Hepatocyte (in vitro differentiated cells): ENCODE results near the gene XXYLT1. TPM values are rescaled to one million over a fixed set of nuclear protein-coding genes. Genes with fewer than 3 reads are reported as not detected.

Source experiments
- DNase-seq: peaks from one replicate; pipeline ENCODE4 v3.0.0-alpha.2; 2016; ENCODE audit warnings: low spot score
- H2AFZ ChIP-seq: fragments of 200-600 bp; sonication (generic); 2 replicates; pipeline ENCODE4 v1.6.0; 2016; ENCODE audit warnings: antibody characterized with exemption, mild to moderate bottlenecking
- H3K27ac ChIP-seq: fragments of 200-600 bp; sonication (generic); 2 replicates; pipeline ENCODE4 v1.5.1; 2016; ENCODE audit warnings: mild to moderate bottlenecking
- H3K27me3 ChIP-seq: fragments of 200-600 bp; sonication (generic); 2 replicates; pipeline ENCODE4 v1.6.1; 2016
- H3K36me3 ChIP-seq: fragments of 200-600 bp; sonication (generic); replicated peaks from 2 replicates; pipeline ENCODE4 v1.5.1; 2016; ENCODE audit warnings: low read depth; ENCODE audit not compliant: insufficient read depth
- H3K4me1 ChIP-seq: fragments of 200-600 bp; sonication (generic); 2 replicates; pipeline ENCODE4 v1.5.1; 2016; ENCODE audit warnings: mild to moderate bottlenecking, moderate library complexity; ENCODE audit not compliant: insufficient read depth
- H3K4me2 ChIP-seq: fragments of 200-600 bp; sonication (generic); 2 replicates; pipeline ENCODE4 v1.6.0; 2016
- H3K4me3 ChIP-seq: fragments of 200-600 bp; sonication (generic); 2 replicates; pipeline ENCODE4 v1.5.1; 2016; ENCODE audit warnings: mild to moderate bottlenecking
- H3K79me2 ChIP-seq: fragments of 200-600 bp; sonication (generic); 2 replicates; pipeline ENCODE4 v1.6.0; 2017; ENCODE audit warnings: mild to moderate bottlenecking
- H3K9me2 ChIP-seq: fragments of 200-600 bp; sonication (generic); replicated peaks from 2 replicates; pipeline ENCODE4 v1.6.0; 2017; ENCODE audit warnings: mild to moderate bottlenecking; ENCODE audit not compliant: insufficient read depth
- H3K9me3 ChIP-seq: fragments of 200-600 bp; sonication (generic); 2 replicates; pipeline ENCODE4 v1.5.1; 2016; ENCODE audit warnings: low read depth, mild to moderate bottlenecking
- H4K20me1 ChIP-seq: fragments of 200-600 bp; sonication (generic); 2 replicates; pipeline ENCODE4 v1.6.0; 2016; ENCODE audit warnings: mild to moderate bottlenecking; ENCODE audit not compliant: insufficient read depth, poor library complexity, severe bottlenecking
- EZH2 ChIP-seq: fragments of 200-600 bp; sonication (generic); IDR thresholded peaks from 2 replicates; pipeline ENCODE4 v1.6.1; 2016; ENCODE audit warnings: antibody characterized with exemption, mild to moderate bottlenecking, borderline replicate concordance
- EZH2phosphoT487 ChIP-seq: fragments of 200-600 bp; sonication (generic); IDR thresholded peaks from one replicate; pipeline ENCODE4 v1.6.1; 2018; ENCODE audit warnings: antibody characterized with exemption, mild to moderate bottlenecking, low read depth, moderate library complexity; ENCODE audit not compliant: unreplicated experiment, severe bottlenecking
- WGBS: methylation state at CpG from one replicate; pipeline ENCODE4 v1.1.6; 2016; ENCODE audit warnings: low lambda C conversion rate; ENCODE audit errors: missing lambda C conversion rate; 5-methylcytosine and 5-hydroxymethylcytosine counted together
- polyA plus RNA-seq: library from polyadenylated mRNA; unstranded; fragments of >200 nt; fragmentation: Nextera tagmentation; extraction: Ambion mirVana; gene quantifications from 2 replicates; pipeline ENCODE4 v1.2.1, GENCODE V29; 2016
- total RNA-seq: library from RNA; depleted of rRNA; stranded (reverse); fragments of >200 nt; gene quantifications from 2 replicates; pipeline ENCODE4 v1.2.3, GENCODE V29; 2014
- TF ChIP-seq, protein P1 (sequence below): fragments of 200-600 bp; sonication (generic); IDR thresholded peaks from 2 replicates; pipeline ENCODE4 v1.5.1; 2016; ENCODE audit warnings: antibody characterized with exemption, mild to moderate bottlenecking; ENCODE audit not compliant: poor library complexity

The XXYLT1 gene
- total and polyA plus RNA-seq, 2 experiments from 2014 or later, result 20.9 to 25.6 TPM

DNA sequence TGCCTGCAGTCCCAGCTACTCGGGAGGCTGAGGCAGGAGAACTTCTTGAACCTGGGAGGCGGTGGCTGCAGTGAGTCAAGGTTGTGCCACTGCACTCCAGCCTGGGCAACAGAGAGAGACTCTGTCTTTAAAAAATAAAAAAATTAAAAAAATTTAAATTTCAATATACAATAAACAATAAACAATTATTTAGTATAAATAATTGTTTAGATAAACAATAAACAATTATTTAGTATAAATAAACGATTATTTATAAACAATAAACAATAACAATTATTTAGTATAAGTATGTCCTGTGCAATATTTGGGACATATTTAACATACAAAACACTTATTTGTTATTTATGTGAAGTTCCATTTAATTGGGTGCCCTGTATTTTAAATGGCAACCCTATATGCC lies 119.6 kb downstream of the XXYLT1 start:
- no peak for DNase-seq
- H3K9me2 ChIP-seq, result no peaks in the 10 kb centered on the region
- H4K20me1 ChIP-seq, result no peaks in the 10 kb centered on the region
- H3K79me2 ChIP-seq, result no peaks in the 10 kb centered on the region
- no peaks in the 10 kb centered on the region for H3K9me3 ChIP-seq
- no peak overlapping the region for H3K4me3 ChIP-seq
- peaks cover 48% of the 10 kb centered on the region for H3K4me1 ChIP-seq
- TF ChIP-seq EZH2phosphoT487 (no peak), EZH2 (no peak)
- TF ChIP-seq, protein P1, sequence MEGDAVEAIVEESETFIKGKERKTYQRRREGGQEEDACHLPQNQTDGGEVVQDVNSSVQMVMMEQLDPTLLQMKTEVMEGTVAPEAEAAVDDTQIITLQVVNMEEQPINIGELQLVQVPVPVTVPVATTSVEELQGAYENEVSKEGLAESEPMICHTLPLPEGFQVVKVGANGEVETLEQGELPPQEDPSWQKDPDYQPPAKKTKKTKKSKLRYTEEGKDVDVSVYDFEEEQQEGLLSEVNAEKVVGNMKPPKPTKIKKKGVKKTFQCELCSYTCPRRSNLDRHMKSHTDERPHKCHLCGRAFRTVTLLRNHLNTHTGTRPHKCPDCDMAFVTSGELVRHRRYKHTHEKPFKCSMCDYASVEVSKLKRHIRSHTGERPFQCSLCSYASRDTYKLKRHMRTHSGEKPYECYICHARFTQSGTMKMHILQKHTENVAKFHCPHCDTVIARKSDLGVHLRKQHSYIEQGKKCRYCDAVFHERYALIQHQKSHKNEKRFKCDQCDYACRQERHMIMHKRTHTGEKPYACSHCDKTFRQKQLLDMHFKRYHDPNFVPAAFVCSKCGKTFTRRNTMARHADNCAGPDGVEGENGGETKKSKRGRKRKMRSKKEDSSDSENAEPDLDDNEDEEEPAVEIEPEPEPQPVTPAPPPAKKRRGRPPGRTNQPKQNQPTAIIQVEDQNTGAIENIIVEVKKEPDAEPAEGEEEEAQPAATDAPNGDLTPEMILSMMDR, result no peak
- H2AFZ ChIP-seq, result no peak overlapping the region
- no peaks in the 10 kb centered on the region for H3K27me3 ChIP-seq
- peak overlapping the region; percentile 91 for H3K27ac ChIP-seq
- H3K4me2 ChIP-seq, result no peak overlapping the region
- WGBS, result 73% methylated on average over 3 of the region's 3 CpGs
- no peaks in the 10 kb centered on the region for H3K36me3 ChIP-seq

DNA sequence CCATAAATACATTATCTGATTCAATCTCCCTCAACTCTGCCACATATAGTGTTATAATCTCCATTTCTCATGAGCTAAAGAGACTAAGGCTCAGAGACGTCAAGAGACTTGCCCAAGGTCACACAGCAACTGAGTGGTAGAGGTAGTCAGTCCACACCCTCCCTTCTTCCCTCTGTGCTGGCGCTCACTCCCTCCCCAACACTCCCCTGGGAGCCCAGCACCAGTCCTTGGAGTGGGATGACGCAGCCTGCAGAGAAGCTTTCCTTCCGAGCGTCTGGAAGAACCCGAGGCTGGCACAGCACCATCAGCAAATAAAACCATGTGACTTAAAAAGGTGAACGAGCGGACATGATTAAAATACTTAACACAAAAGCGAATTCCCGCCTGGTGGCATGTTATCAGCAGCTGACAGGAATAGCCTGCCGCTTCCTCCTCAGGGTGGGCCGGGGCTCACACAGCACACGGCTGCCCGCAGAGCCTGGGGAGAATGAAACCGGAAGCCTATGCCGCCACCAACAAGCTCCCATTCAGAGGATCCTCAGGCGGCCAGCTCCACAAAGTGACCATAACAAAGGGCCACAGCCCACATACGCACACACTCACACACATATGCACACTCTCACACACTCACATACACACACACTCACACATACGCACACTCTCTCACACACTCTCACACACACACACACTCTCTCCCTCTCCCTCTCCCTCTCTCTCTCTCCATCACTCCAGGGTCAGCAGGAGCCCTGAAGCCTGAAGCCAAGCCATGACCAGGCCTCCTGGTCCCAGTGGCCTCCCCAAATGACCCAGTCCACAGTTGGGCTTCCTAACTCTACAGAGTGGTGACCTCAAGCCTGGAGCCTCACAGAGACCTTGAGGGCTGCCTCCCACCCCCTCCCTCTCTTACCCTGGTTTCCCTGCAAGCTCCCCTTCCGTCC lies 120.5 kb downstream of the XXYLT1 start:
- WGBS, result 60% methylated on average over 20 of the region's 20 CpGs
- H4K20me1 ChIP-seq, result no peaks in the 10 kb centered on the region
- no peaks in the 10 kb centered on the region for H3K9me2 ChIP-seq
- peak overlapping the region; percentile 79 for H3K27ac ChIP-seq
- H3K36me3 ChIP-seq, result no peaks in the 10 kb centered on the region
- H3K4me2 ChIP-seq, result peak overlapping the region; percentile 66
- H2AFZ ChIP-seq, result peak overlapping the region; percentile 28
- no peak for TF ChIP-seq EZH2
- TF ChIP-seq EZH2phosphoT487, result no peak
- TF ChIP-seq, protein P1, result no peak
- no peaks in the 10 kb centered on the region for H3K79me2 ChIP-seq
- no peak overlapping the region for H3K4me3 ChIP-seq
- peaks cover 43% of the 10 kb centered on the region for H3K4me1 ChIP-seq
- H3K27me3 ChIP-seq, result no peaks in the 10 kb centered on the region
- DNase-seq, result peak; percentile 66
- H3K9me3 ChIP-seq, result no peaks in the 10 kb centered on the region

DNA sequence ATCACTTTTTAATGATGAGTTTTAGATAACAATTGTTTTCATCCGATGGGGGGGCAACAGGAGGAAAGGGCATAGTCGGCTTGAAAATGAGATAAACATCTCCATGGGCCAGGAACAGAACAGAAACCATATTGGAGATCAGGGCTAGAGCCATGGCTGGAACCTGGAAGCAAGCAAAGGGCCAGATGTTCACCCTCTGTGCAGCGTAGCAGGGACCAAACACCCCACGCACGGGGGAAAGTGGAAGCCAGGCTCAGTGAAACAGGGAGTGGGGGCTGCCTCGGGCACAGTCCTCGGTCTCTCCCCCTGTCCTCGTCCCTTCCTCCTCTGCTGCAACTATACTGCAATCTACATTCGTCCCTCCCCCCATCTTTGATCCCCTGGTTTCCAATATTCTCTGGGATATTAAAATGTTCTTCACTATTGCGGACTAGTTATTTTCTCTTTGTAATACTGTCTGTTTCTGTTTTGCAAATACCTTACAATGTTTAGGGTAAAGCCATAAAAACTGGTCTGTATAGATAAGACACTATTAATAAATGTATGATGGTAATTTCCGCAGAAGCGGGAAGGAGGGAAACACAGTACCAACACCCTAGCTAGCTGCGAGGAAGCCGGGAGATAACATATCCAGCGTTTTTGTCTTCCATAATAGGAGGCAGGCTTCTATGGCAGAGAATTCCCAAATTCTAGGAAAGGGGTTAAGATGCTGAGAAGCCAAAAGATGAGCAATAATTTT lies 121.5 kb downstream of the XXYLT1 start:
- H3K9me3 ChIP-seq, result no peaks in the 10 kb centered on the region
- H3K9me2 ChIP-seq, result no peaks in the 10 kb centered on the region
- H3K36me3 ChIP-seq, result no peaks in the 10 kb centered on the region
- no peak overlapping the region for H3K4me3 ChIP-seq
- H3K4me1 ChIP-seq, result peaks cover 35% of the 10 kb centered on the region
- H4K20me1 ChIP-seq, result no peaks in the 10 kb centered on the region
- H3K27me3 ChIP-seq, result no peaks in the 10 kb centered on the region
- no peak overlapping the region for H2AFZ ChIP-seq
- H3K4me2 ChIP-seq, result no peak overlapping the region
- no peaks in the 10 kb centered on the region for H3K79me2 ChIP-seq
- WGBS, result 79% methylated on average over 15 of the region's 15 CpGs
- no peak for DNase-seq
- peak overlapping the region; percentile 79 for H3K27ac ChIP-seq
- TF ChIP-seq, protein P1, result no peak
- TF ChIP-seq EZH2phosphoT487, result no peak
- no peak for TF ChIP-seq EZH2
